ENCODE results near the gene SMG5. TPM values are rescaled to one million over a fixed set of nuclear protein-coding genes. Genes with fewer than 3 reads are reported as not detected.
A peak's percentile ranks its signal among the peaks of the same experiment; 100 is the strongest.

The SMG5 gene
- total RNA-seq, 2 donors from 2014 or later: 65.2 to 107 TPM

DNA sequence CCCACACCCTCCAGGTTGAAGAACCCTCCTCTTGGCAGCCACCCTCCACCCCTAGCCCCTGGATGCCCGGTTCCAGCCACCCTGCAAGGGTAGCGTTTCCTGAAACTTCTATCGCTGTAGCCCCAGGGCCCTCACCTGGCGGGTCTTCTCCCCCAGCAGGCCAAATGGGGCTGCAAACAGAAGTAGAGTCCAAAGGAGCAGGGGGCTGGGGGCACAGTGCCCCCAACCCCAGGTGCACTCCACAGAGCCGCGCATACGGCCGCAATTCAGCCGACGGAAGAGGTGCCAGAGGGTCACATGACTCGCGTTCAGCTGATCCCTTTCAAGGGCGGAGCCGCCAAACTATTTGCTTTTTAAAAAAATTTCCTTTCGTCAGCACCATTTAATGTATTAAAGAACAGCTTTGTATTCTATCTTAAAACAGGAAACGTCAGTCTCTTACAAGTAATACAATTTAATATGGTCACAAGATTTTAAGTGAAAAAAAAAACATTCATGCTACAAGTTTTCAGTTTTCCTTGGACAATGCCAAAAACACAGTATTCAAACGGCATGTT lies 12.8 kb upstream of the SMG5 start, which contains the start of gene GLMP:
Gene GLMP, minus strand, starts transcription at position 289 of the 557 bp plus-strand sequence. Its CDS starts 34 bp downstream, at position 255.
- intact Hi-C loops (cut with DNase I): no loop called here
- Histone ChIP-seq H3K9ac (ENCODE audit: low read depth in 2 of 2, low read length in 2 of 2) (peak within 1 kb of the TSS; percentile 75 to 89), H3K36me3 (no peaks in the 10 kb centered on the region), H3K4me1 (peaks cover 9% of the 10 kb centered on the region), H3K4me3 (peak within 1 kb of the TSS; percentile 67), H3K27me3 (no peaks in the 10 kb centered on the region), H3K9me3 (no peaks in the 10 kb centered on the region), H3K27ac (no peak within 1 kb of the TSS)
- TF ChIP-seq, protein P1, sequence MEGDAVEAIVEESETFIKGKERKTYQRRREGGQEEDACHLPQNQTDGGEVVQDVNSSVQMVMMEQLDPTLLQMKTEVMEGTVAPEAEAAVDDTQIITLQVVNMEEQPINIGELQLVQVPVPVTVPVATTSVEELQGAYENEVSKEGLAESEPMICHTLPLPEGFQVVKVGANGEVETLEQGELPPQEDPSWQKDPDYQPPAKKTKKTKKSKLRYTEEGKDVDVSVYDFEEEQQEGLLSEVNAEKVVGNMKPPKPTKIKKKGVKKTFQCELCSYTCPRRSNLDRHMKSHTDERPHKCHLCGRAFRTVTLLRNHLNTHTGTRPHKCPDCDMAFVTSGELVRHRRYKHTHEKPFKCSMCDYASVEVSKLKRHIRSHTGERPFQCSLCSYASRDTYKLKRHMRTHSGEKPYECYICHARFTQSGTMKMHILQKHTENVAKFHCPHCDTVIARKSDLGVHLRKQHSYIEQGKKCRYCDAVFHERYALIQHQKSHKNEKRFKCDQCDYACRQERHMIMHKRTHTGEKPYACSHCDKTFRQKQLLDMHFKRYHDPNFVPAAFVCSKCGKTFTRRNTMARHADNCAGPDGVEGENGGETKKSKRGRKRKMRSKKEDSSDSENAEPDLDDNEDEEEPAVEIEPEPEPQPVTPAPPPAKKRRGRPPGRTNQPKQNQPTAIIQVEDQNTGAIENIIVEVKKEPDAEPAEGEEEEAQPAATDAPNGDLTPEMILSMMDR (IDR thresholded peaks at IDR 0.05): no peak
- peak; percentile 80 for DNase-seq

DNA sequence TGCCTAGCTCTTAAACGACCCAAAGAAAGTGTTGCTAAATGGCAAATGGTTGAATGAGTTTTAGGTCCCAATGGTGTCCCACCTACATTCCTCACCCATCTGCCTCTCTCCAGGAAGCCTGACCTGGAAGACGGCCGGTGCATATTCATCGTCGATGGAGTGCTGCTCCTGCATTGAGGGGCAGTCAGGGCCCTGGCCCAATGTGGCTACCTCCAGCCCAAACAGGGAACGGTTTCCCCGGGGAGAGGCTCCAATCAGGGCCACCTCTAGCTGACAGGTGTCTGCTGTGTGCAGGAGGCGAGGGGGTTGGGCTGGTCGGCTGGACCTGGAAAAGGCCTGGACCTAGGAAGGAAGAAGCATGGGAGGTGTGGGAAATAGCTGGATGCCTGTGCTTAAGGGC lies 11.3 kb upstream of the SMG5 start:
- H3K27ac ChIP-seq: no peak overlapping the region
- H3K4me1 ChIP-seq: peaks cover 9% of the 10 kb centered on the region
- H3K27me3 ChIP-seq: no peaks in the 10 kb centered on the region
- TF ChIP-seq, protein P1 (IDR thresholded peaks at IDR 0.05): no peak
- no peak overlapping the region for H3K4me3 ChIP-seq
- intact Hi-C loops (cut with DNase I): no loop called here
- H3K36me3 ChIP-seq: no peaks in the 10 kb centered on the region
- no peak for DNase-seq
- H3K9me3 ChIP-seq: no peaks in the 10 kb centered on the region
- H3K9ac ChIP-seq (ENCODE audit: low read depth in 2 of 2, low read length in 2 of 2): no peak overlapping the region

DNA sequence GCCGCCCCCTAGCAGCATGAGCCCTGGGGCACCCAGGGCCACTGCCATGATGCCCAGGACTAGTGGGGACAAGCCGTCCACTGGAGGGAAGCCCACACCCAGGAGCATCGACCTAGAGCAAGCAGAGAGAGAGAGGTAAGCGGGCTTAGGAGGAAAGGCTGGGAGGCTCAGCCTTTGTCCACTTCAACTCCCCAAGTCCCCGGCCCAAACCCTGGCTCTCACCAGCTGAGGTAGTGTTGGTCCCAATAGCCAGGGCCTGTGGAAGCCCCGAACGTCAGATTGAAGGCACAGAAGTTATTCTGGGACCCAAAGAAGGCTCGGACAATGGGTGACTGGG lies 10.4 kb upstream of the SMG5 start:
- Histone ChIP-seq H3K9me3 (no peaks in the 10 kb centered on the region), H3K27ac (no peak overlapping the region), H3K9ac (ENCODE audit: low read depth in 2 of 2, low read length in 2 of 2) (no peak overlapping the region), H3K4me1 (peaks cover 9% of the 10 kb centered on the region), H3K27me3 (no peaks in the 10 kb centered on the region), H3K4me3 (no peak overlapping the region), H3K36me3 (no peaks in the 10 kb centered on the region)
- intact Hi-C loops (cut with DNase I): no loop called here
- TF ChIP-seq, protein P1 (IDR thresholded peaks at IDR 0.05): no peak
- DNase-seq: no peak

DNA sequence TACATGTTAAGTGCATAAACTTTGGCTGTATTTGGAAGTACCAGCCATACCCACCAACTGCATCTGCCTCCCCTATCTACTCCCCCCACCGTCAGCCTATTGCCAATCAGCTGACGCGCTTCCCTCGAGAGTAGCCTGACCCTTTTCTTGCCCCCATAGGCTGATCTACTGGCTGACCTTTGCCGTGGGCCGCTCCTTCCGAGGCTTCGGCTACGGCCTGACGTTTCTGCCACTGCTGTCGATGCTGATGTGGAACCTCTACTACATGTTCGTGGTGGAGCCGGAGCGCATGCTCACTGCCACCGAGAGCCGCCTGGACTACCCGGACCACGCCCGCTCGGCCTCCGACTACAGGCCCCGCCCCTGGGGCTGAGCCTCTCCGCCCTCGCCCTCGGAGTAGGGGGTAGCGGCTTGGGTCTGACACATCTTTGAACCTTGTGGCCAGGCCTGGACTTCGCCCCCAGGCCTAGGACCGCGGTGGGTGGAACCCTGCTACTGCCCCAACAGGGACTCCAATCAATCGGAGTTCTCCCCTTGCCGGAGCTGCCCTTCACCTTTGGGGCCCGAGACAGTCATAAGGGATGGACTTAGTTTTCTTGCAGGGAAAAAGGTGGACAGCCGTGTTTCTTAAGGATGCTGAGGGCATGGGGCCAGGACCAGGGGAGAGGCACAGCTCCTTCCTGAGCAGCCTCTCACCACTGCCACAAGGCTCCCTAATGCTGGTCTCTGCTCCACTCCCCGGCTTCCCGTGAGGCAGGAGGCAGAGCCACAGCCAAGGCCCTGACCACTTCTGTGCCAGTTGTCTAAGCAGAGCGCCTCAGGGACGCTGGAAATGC lies 8.8 kb upstream of the SMG5 start:
- intact Hi-C loops (cut with DNase I): no loop called here
- H3K27ac ChIP-seq: peak overlapping the region; percentile 64
- no peaks in the 10 kb centered on the region for H3K36me3 ChIP-seq
- DNase-seq: peak; percentile 94
- H3K4me3 ChIP-seq: peak overlapping the region; percentile 23
- no peaks in the 10 kb centered on the region for H3K27me3 ChIP-seq
- no peaks in the 10 kb centered on the region for H3K9me3 ChIP-seq
- peak overlapping the region; percentile 54 to 72 for H3K9ac ChIP-seq (ENCODE audit: low read depth in 2 of 2, low read length in 2 of 2)
- H3K4me1 ChIP-seq: peaks cover 9% of the 10 kb centered on the region
- TF ChIP-seq, protein P1 (IDR thresholded peaks at IDR 0.05): no peak

DNA sequence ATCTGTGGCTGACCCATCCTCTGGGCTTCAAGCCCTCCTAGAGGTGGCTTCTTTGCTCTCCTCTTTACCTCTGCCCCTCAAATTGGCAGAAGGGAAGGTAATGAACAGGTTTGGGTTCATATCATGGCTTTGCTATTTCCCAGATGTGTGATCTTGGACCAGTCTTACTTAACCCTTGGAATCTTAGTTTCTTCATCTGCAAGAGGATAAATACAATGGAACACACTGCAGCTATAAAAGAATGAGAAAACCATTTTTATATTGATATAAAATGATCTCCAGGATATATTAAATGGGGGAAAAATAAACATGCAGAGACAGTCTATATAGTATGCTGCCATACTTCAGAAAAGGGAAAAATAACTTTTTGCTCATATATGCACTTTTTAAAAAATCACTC lies 7.2 kb upstream of the SMG5 start:
- intact Hi-C loops (cut with DNase I): no loop called here
- DNase-seq: no peak
- Histone ChIP-seq H3K9ac (ENCODE audit: low read depth in 2 of 2, low read length in 2 of 2) (no peak overlapping the region), H3K27me3 (no peaks in the 10 kb centered on the region), H3K27ac (no peak overlapping the region), H3K4me1 (peaks cover 6% of the 10 kb centered on the region), H3K4me3 (no peak overlapping the region), H3K9me3 (no peaks in the 10 kb centered on the region), H3K36me3 (no peaks in the 10 kb centered on the region)
- TF ChIP-seq, protein P1 (IDR thresholded peaks at IDR 0.05): no peak
